Natural killer cell treated with Interleukin-12 subunit alpha and Interleukin-12 subunit beta and Interleukin-15 and Interleukin-18, amount 100 ng/mL, for 72 hours (primary cell): ENCODE data around the gene ADAM12. TPM values are rescaled to one million over a fixed set of nuclear protein-coding genes. Genes with fewer than 3 reads are reported as not detected.

ENCODE experiments used
- ATAC-seq, 2 donors: fragments of 150-1000 bp; cut with Tn5 transposase in 1 of 2; sonication (Bioruptor Pico), chemical (Tn5 transposase) in 1 of 2; 2 replicates each; pipeline ENCODE4 v1.10.0; 2021
- DNase-seq: peaks from one replicate; pipeline ENCODE4 v3.0.0; 2022; ENCODE audit warnings: low spot score
- H3K27ac Mint-ChIP-seq, 2 donors: 1 replicate in 1 of 2; 2 replicates in 1 of 2; pipeline ENCODE4 v1.8.0; 2022; ENCODE audit warnings: mixed read lengths in 2 of 2, mild to moderate bottlenecking in 1 of 2, moderate library complexity in 1 of 2
- H3K27me3 Mint-ChIP-seq, 2 donors: 1 replicate in 1 of 2; 2 replicates in 1 of 2; pipeline ENCODE4 v1.8.0; 2022; ENCODE audit warnings: mixed read lengths in 2 of 2
- H3K36me3 Mint-ChIP-seq: one replicate; pipeline ENCODE4 v1.8.0; 2022; ENCODE audit warnings: mixed read lengths
- H3K4me1 Mint-ChIP-seq, 2 donors: 1 replicate in 1 of 2; 2 replicates in 1 of 2; pipeline ENCODE4 v1.8.0; 2022; ENCODE audit warnings: low read depth in 2 of 2, mixed read lengths in 2 of 2, mild to moderate bottlenecking in 1 of 2
- H3K4me3 Mint-ChIP-seq: one replicate; pipeline ENCODE4 v1.8.0; 2022; ENCODE audit warnings: mixed read lengths
- H3K9me3 Mint-ChIP-seq: 2 replicates; pipeline ENCODE4 v1.8.0; 2022; ENCODE audit warnings: mixed read lengths
- total RNA-seq, 2 donors: library from RNA; stranded (reverse); gene quantifications; one replicate each; pipeline ENCODE4 v1.2.3, GENCODE V29; 2022

Gene ADAM12
- total RNA-seq, 2 donors from 2014 or later = 0.06 to 0.48 TPM

DNA sequence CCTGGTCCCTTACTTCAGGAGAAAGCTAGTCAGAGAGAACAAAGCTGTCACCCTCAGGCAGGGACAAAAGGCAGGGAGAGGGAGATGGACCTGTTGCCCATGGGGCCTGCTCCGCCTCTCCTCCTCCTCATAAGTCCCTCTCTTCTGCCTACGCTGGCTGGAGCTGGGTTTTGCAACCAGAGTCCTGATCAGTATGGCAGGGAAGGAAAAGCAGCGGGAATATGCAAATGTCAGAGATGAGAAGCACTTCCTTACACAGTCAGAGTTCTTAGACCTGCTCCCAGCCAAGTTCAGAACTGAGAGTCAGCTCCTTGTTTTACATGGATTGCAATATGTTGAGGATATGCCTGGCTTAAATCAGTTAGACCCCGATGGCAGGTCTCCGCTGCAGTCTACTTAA is 231.1 kb downstream of the ADAM12 start:
- no peak for DNase-seq
- Mint-ChIP-seq H3K9me3 (no peaks in the 10 kb centered on the region), H3K36me3 (peaks cover 4% of the 10 kb centered on the region), H3K4me3 (no peak overlapping the region), H3K4me1 (peaks cover 0 to 2% of the 10 kb centered on the region in 2 donors), H3K27me3 (peaks cover 21 to 31% of the 10 kb centered on the region in 2 donors), H3K27ac (no peak overlapping the region)
- no peak for ATAC-seq

DNA sequence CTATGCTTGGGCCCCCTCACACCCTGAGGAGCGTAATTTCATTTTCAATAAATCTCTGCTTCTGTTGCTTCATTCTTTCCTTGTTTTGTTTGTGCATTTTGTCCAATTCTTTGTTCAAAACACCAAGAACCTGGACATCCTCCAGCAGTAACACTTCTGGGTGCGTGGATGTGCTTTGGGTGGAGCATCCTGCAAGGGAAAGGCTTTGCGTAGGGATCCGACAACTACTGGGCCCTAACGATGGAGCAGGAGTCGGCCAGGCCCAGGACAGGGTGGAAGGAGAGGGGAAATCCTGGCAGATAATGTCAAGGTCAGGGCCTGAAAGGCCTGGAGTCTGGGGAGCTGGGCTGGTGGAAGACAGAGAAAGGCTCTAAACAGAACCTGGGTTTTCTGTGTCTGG is 231.8 kb downstream of the ADAM12 start:
- Mint-ChIP-seq H3K36me3 (peaks cover 9% of the 10 kb centered on the region), H3K4me1 (peaks cover 0 to 2% of the 10 kb centered on the region in 2 donors), H3K27me3 (peaks cover 20 to 36% of the 10 kb centered on the region in 2 donors), H3K9me3 (no peaks in the 10 kb centered on the region), H3K4me3 (no peak overlapping the region), H3K27ac (no peak overlapping the region)
- ATAC-seq (no peak), DNase-seq (no peak)

DNA sequence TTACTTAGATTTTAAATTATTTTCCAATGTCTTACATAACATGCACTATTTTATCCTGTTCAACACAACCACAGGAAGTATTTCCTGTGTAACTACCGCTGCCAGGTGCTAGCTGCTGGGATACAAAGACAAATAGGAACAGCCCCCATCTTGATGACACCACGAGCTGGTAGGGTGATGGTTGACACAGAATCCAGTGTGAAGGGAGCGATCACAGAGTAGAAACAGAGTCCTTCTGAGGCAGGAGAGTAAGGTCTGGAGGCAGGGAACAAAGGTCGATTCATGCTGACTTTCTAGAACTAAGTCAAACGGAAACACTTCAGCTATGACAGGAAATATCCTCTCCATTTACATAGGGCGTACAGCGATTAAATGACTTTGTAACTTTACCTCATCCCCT is 232.3 kb downstream of the ADAM12 start:
- DNase-seq (no peak), ATAC-seq (no peak)
- Mint-ChIP-seq H3K9me3 (no peaks in the 10 kb centered on the region), H3K4me3 (no peak overlapping the region), H3K27me3 (peaks cover 20 to 33% of the 10 kb centered on the region in 2 donors), H3K4me1 (peaks cover 0 to 2% of the 10 kb centered on the region in 2 donors), H3K36me3 (peaks cover 9% of the 10 kb centered on the region), H3K27ac (no peak overlapping the region)

DNA sequence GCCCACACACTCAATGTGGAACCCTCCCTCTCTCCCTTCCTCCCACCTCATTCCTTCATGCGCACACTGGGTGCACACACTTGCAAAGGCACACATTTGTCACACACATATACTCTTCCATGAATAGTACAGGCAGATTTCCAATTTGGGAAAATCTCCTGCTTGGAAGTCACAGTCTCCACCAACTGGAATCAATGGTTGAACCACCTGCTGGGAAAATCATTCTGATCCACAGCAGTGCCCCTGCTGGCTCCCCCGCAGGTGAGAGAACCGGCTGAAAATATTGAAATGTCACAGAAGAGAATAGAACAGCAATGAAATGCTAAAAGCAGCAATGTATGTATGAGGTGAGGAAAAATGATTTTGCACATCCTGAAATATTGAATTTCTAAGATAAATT is 232.7 kb downstream of the ADAM12 start:
- Mint-ChIP-seq H3K4me3 (no peak overlapping the region), H3K4me1 (peaks cover 0 to 2% of the 10 kb centered on the region in 2 donors), H3K27me3 (peaks cover 15 to 28% of the 10 kb centered on the region in 2 donors), H3K36me3 (peaks cover 9% of the 10 kb centered on the region), H3K9me3 (peaks cover 2% of the 10 kb centered on the region), H3K27ac (no peak overlapping the region)
- DNase-seq = no peak
- ATAC-seq = no peak

DNA sequence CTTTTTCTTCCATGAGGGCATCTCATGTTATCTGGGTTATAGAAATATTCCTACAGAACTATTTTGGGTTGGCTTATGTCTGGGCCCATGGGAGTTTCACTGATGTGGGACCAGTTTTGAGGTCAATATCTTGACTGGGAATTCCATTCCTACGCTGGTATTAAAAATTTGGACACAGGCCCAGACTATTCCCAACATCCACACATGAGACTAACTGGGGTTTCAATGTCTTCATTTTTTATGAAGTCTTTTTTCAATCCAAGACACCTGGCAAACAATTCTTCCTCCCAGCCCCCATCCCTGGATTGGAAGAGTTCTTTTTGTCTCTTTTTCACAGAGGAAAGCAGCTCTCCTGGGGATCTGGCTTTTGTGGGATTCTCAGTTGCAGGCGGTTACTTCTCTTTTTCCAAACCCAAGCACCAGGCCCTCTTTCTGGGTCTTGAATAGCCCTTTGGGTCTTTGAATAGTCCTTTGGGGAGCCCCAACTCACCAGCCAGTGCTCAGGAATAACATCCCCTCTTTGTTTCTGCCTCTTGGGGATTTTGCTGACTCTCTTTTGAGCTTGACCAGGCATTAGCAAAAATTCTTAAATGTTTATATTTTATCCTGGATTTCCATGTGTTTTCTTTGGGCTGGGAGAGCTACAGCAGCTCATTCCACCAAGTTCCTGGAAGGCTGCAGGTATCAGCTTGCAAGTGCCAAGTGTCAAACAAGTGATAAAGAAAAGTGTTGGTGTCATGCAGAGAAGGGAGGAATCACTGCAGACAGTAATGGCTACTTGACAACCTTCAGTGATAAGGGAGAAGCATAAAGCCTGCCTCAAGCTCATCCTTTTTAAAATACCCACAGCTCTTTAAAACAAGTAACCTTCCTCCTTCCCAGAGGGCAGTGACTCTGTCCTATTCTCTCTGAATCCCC is 234.3 kb downstream of the ADAM12 start:
- peaks cover 6% of the 10 kb centered on the region for H3K9me3 Mint-ChIP-seq
- no peak overlapping the region for H3K4me3 Mint-ChIP-seq
- peaks cover 0 to 2% of the 10 kb centered on the region in 2 donors for H3K4me1 Mint-ChIP-seq
- ATAC-seq (no peak), DNase-seq (no peak)
- H3K27ac Mint-ChIP-seq = no peak overlapping the region
- H3K27me3 Mint-ChIP-seq = peaks cover 12 to 27% of the 10 kb centered on the region in 2 donors
- peaks cover 9% of the 10 kb centered on the region for H3K36me3 Mint-ChIP-seq

DNA sequence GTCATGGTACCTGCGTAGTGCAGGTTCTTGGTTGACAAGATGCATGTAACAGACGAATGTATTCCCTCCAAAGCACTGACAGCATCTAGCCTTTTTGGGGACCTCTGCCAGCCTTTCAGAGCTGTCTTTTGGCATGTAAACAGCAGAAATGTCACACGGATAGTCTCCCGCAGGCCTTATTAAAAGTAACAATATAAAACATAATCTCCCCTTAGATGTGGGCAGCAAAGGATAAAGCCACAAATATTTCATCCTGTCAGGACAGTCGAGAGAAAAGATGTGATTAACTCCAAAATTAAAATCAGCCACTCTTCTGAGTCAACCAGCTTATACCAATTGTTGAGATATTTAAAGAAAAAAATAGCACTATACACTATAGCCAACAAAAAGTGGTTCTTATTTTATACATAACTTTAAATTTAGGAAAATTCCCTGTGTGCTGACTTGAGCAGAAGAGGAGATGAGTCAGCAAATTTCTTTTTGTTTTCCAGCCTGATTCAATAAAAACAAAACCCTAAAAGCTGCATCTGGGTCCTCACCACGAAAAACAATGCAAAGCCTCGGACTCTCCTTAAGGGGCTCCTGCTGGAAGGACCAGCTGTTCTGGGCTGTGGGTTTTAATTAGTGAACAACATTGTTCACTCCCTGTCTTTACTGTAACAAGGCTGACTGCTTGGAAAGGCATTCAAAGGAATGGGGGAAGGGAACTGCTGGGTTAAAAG is 240.2 kb downstream of the ADAM12 start:
- Mint-ChIP-seq H3K36me3 (peaks cover 9% of the 10 kb centered on the region), H3K4me1 (no peaks in the 10 kb centered on the region), H3K9me3 (peaks cover 6% of the 10 kb centered on the region), H3K4me3 (no peak overlapping the region), H3K27me3 (peaks cover 2 to 10% of the 10 kb centered on the region in 2 donors), H3K27ac (no peak overlapping the region)
- DNase-seq (no peak), ATAC-seq (no peak)

DNA sequence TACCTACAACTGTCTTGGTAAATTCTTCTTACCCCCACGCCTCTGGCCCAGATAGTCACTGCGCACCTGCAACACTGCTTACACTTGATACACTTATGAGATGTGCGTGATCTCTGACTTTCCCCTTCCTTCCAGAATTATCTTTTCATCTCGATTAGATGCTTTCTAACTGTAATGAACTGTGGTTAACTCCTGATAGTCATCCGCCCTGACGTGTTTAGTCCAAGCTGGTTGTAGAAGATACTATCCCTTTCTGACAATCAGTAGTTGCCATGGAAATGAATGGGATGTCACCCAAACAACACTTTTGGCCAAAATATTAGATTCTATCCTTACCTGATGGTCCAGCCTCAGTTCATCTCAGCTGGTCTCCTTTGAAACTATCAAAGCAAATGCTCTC is 241.5 kb downstream of the ADAM12 start:
- H3K27ac Mint-ChIP-seq = no peak overlapping the region
- ATAC-seq (peak in 1 of 2 donors; percentile 18), DNase-seq (no peak)
- no peaks in the 10 kb centered on the region for H3K4me1 Mint-ChIP-seq
- H3K36me3 Mint-ChIP-seq = peaks cover 1% of the 10 kb centered on the region
- no peak overlapping the region for H3K4me3 Mint-ChIP-seq
- H3K9me3 Mint-ChIP-seq = peaks cover 6% of the 10 kb centered on the region
- H3K27me3 Mint-ChIP-seq = peaks cover 0 to 1% of the 10 kb centered on the region in 2 donors

DNA sequence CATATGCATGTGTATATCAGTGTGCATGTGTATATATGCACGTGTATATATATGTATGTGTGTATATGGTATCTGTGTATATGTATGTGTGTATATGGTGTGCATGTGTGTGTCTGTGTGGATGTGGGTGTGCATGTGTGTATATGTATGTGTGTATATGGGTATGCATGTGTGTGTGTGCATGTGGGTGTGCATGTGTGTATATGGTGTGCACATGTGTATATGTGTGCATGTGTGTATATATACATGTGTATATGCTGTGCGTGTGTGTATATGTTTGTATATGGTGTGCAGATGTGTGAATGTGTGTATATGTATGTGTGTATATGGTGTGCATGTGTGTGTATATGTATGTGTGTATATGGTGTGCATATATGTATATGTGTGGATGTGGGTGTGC is 245.2 kb downstream of the ADAM12 start:
- DNase-seq (no peak), ATAC-seq (no peak)
- Mint-ChIP-seq H3K4me1 (no peaks in the 10 kb centered on the region), H3K9me3 (no peaks in the 10 kb centered on the region), H3K27ac (no peak overlapping the region), H3K36me3 (no peaks in the 10 kb centered on the region), H3K4me3 (no peak overlapping the region), H3K27me3 (peaks cover 0 to 2% of the 10 kb centered on the region in 2 donors)

DNA sequence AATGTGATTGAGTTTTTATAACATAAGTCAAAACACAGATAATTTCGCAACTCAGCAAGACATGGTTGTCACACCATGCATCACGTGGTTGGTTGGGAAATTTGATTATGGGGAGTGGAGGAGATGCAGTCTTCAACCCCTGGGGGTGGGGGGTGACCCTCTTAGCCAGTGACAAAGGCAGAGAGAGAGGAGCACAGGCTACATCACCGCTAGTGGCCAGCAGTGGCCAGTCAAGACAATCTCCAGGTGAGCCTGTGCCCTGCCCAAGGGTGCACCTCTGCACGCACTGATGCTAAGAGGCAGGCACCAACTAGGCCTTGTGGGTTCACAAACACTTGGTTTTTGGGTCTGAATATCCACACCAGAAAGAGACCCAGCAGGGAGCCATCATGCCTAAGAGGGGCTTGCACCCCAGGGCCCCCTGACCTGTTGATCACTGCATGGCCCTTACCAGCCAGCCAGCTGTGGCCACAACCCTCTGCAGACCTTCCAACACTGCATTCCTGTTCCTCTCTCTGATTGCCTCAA is 247.5 kb downstream of the ADAM12 start:
- Mint-ChIP-seq H3K4me3 (no peak overlapping the region), H3K9me3 (no peaks in the 10 kb centered on the region), H3K27me3 (peaks cover 4 to 10% of the 10 kb centered on the region in 2 donors), H3K4me1 (peaks cover 2 to 8% of the 10 kb centered on the region in 2 donors), H3K27ac (no peak overlapping the region), H3K36me3 (no peaks in the 10 kb centered on the region)
- DNase-seq (no peak), ATAC-seq (no peak)

DNA sequence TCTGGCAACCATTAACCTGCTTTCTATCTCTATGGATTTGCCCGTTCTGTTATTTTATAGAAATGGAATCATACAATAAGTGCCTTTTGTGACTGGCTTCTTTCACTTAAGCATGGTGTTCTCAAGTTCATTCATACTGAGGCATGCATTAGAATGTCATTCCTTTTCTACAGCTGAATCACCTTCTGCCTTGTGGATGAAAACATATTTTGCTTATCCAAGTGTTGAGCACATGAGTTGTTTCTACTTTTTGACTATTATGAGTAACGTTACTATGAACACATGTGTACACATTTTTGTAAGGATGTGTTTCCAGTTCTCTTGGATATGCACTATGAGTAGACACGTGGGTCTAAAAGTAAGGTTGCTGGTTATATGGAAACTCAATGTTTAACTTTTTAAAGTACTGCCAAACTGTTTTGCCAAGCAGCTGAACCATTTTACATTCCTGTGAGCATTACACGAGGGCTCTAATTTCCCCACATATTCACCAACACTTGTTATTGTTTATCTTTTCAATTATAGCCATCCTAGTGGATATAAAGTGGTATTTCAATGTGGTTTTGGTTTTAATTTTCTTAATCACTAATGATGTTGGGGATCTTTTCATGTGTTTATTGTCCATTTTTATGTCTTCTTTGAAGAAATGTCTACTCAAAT is 250.6 kb downstream of the ADAM12 start:
- H3K4me3 Mint-ChIP-seq = no peak overlapping the region
- no peak for DNase-seq
- H3K27me3 Mint-ChIP-seq = peaks cover 4 to 24% of the 10 kb centered on the region in 2 donors
- H3K27ac Mint-ChIP-seq = no peak overlapping the region
- ATAC-seq = no peak
- H3K9me3 Mint-ChIP-seq = no peaks in the 10 kb centered on the region
- H3K4me1 Mint-ChIP-seq = peaks cover 4 to 10% of the 10 kb centered on the region in 2 donors
- H3K36me3 Mint-ChIP-seq = no peaks in the 10 kb centered on the region

DNA sequence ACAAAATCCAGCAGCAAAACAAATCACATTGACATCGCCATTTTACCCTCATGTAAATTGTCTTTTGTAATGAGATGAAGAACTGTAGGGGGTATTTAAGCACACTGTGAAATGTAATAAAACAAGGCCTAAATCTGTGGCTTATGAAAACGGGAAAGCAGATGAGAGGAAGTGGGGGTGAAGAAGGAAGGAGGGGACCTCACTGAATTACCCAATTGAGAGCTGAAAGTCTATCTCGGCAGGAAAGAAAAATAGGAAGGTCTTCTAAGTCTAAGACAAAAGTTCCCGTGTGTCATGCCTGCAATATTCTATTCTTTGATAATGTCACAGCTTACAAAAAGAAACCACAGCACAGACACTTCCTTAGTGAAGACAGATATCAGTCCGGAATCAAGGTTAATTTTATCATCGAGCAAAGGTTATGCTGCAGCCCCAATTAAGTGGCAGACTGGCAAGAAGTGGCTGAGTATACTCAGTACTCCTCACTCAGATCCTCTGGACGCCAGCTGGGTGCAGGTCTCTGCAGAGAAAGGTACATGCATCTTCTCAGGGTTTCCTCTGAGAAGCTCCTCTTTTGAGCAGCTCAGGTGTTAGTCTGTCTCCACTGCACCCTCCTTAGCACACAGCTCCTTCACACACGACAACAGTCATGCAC is 252.2 kb downstream of the ADAM12 start:
- Mint-ChIP-seq H3K27me3 (peaks cover 4 to 24% of the 10 kb centered on the region in 2 donors), H3K9me3 (no peaks in the 10 kb centered on the region), H3K4me3 (peak overlapping the region; percentile 21), H3K27ac (no peak overlapping the region), H3K4me1 (peaks cover 4 to 10% of the 10 kb centered on the region in 2 donors), H3K36me3 (no peaks in the 10 kb centered on the region)
- ATAC-seq = no peak
- no peak for DNase-seq

DNA sequence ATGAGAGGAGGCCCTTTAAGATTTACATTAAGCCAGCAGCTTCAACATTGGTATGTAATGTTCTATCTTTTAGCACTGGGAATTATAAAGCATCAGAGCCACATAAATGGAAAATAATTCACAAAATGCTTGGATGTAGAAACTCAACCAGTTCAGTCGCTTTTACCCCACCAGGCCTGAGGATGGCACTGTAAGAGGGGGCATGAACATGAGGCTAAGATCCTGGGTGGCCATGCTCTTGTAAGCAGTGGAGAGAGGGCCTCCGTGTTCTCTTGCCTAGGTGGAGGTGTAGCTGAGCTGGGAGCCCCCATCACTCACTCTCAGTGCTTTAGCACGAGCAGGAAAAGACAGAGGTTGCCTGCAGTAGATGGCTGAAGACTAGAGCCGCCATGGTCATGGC is 253.1 kb downstream of the ADAM12 start:
- ATAC-seq = no peak
- H3K9me3 Mint-ChIP-seq = no peaks in the 10 kb centered on the region
- DNase-seq = no peak
- H3K4me3 Mint-ChIP-seq = no peak overlapping the region
- H3K27ac Mint-ChIP-seq = no peak overlapping the region
- peaks cover 4 to 10% of the 10 kb centered on the region in 2 donors for H3K4me1 Mint-ChIP-seq
- peaks cover 4 to 24% of the 10 kb centered on the region in 2 donors for H3K27me3 Mint-ChIP-seq
- H3K36me3 Mint-ChIP-seq = no peaks in the 10 kb centered on the region
